Large intestine (tissue), 12 donors: ENCODE results near the gene CCND1. TPM values are rescaled to one million over a fixed set of nuclear protein-coding genes. Genes with fewer than 3 reads are reported as not detected.

Experiments used
- DNase-seq, 2 donors: peaks; one replicate each; pipeline versions ENCODE4 v3.0.0 to v3.0.0-alpha.2; 2013
- H3K27ac ChIP-seq: one replicate; pipeline ENCODE4 v1.5.1; 2013; ENCODE audit warnings: low read length
- H3K27me3 ChIP-seq: 2 replicates; pipeline ENCODE4 v1.6.1; 2013; ENCODE audit warnings: low read length; ENCODE audit not compliant: control insufficient read depth, insufficient read depth
- H3K36me3 ChIP-seq: 2 replicates; pipeline ENCODE4 v1.6.1; 2013; ENCODE audit warnings: low read length; ENCODE audit not compliant: control insufficient read depth, insufficient read depth
- H3K4me1 ChIP-seq: one replicate; pipeline ENCODE4 v1.6.1; 2013; ENCODE audit warnings: low read length; ENCODE audit not compliant: control insufficient read depth, insufficient read depth
- H3K4me3 ChIP-seq: one replicate; pipeline ENCODE4 v1.5.1; 2013; ENCODE audit warnings: low read length
- H3K9me3 ChIP-seq: one replicate; pipeline ENCODE4 v1.6.1; 2013; ENCODE audit warnings: mild to moderate bottlenecking, low read depth, low read length, moderate library complexity; ENCODE audit not compliant: control insufficient read depth
- WGBS: methylation state at CpG from one replicate; pipeline ENCODE4 v1.1.5; 2013; ENCODE audit warnings: low lambda C conversion rate; ENCODE audit not compliant: insufficient coverage; 5-methylcytosine and 5-hydroxymethylcytosine counted together
- long read RNA-seq, 11 donors: transcript quantifications; one replicate each; lab custom pipeline, GENCODE V29; 2026
- polyA plus RNA-seq: library from polyadenylated mRNA; unstranded; fragments of 120-200 nt; gene quantifications from one replicate; pipeline ENCODE4 v1.2.1, GENCODE V29; 2013

The CCND1 gene
- polyA plus RNA-seq, result 74.0 TPM
- long read RNA-seq, donor 1, full-length matches to known transcripts, result 12 of 12 reads
- long read RNA-seq, donor 1, partial matches to known transcripts, result 0 of 12 reads
- long read RNA-seq, donor 1, other reads (novel, unspliced or antisense), result 0 of 12 reads
- long read RNA-seq, donor 2, full-length matches to known transcripts, result 25 of 38 reads
- long read RNA-seq, donor 2, partial matches to known transcripts, result 13 of 38 reads
- long read RNA-seq, donor 2, other reads (novel, unspliced or antisense), result 0 of 38 reads
- long read RNA-seq, donor 3, result 0 reads
- long read RNA-seq, donor 4, full-length matches to known transcripts, result 1 of 1 reads
- long read RNA-seq, donor 4, partial matches to known transcripts, result 0 of 1 reads
- long read RNA-seq, donor 4, other reads (novel, unspliced or antisense), result 0 of 1 reads
- long read RNA-seq, donor 5, full-length matches to known transcripts, result 9 of 9 reads
- long read RNA-seq, donor 5, partial matches to known transcripts, result 0 of 9 reads
- long read RNA-seq, donor 5, other reads (novel, unspliced or antisense), result 0 of 9 reads
- long read RNA-seq, donor 6, full-length matches to known transcripts, result 14 of 26 reads
- long read RNA-seq, donor 6, partial matches to known transcripts, result 12 of 26 reads
- long read RNA-seq, donor 6, other reads (novel, unspliced or antisense), result 0 of 26 reads
- long read RNA-seq, donor 7, full-length matches to known transcripts, result 11 of 11 reads
- long read RNA-seq, donor 7, partial matches to known transcripts, result 0 of 11 reads
- long read RNA-seq, donor 7, other reads (novel, unspliced or antisense), result 0 of 11 reads
- long read RNA-seq, donor 8, full-length matches to known transcripts, result 28 of 36 reads
- long read RNA-seq, donor 8, partial matches to known transcripts, result 8 of 36 reads
- long read RNA-seq, donor 8, other reads (novel, unspliced or antisense), result 0 of 36 reads
- long read RNA-seq, donor 9, full-length matches to known transcripts, result 12 of 12 reads
- long read RNA-seq, donor 9, partial matches to known transcripts, result 0 of 12 reads
- long read RNA-seq, donor 9, other reads (novel, unspliced or antisense), result 0 of 12 reads
- long read RNA-seq, donor 10, full-length matches to known transcripts, result 20 of 20 reads
- long read RNA-seq, donor 10, partial matches to known transcripts, result 0 of 20 reads
- long read RNA-seq, donor 10, other reads (novel, unspliced or antisense), result 0 of 20 reads
- long read RNA-seq, donor 11, full-length matches to known transcripts, result 13 of 13 reads
- long read RNA-seq, donor 11, partial matches to known transcripts, result 0 of 13 reads
- long read RNA-seq, donor 11, other reads (novel, unspliced or antisense), result 0 of 13 reads

DNA sequence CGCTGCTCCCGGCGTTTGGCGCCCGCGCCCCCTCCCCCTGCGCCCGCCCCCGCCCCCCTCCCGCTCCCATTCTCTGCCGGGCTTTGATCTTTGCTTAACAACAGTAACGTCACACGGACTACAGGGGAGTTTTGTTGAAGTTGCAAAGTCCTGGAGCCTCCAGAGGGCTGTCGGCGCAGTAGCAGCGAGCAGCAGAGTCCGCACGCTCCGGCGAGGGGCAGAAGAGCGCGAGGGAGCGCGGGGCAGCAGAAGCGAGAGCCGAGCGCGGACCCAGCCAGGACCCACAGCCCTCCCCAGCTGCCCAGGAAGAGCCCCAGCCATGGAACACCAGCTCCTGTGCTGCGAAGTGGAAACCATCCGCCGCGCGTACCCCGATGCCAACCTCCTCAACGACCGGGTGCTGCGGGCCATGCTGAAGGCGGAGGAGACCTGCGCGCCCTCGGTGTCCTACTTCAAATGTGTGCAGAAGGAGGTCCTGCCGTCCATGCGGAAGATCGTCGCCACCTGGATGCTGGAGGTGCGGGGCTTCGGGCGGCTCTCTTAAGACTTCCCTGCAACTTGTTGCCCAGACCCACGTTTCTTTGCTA, at the start of gene CCND1:
TSS of gene CCND1 (plus strand) at position 162 of the 587 bp plus-strand sequence. CDS start at position 320, 158 bp downstream.
- peak within 1 kb of the TSS; percentile 96 for H3K4me3 ChIP-seq
- DNase-seq, result peak; percentile 85 to 90
- H3K27ac ChIP-seq, result peak within 1 kb of the TSS; percentile 94
- peaks cover 47% of the 10 kb centered on the region for H3K4me1 ChIP-seq
- peaks cover 12% of the 10 kb centered on the region for H3K9me3 ChIP-seq
- WGBS, result no CpG with 5 or more reads among the region's 49 CpGs
- H3K27me3 ChIP-seq, result peaks cover 46% of the 10 kb centered on the region
- peaks cover 20% of the 10 kb centered on the region for H3K36me3 ChIP-seq

DNA sequence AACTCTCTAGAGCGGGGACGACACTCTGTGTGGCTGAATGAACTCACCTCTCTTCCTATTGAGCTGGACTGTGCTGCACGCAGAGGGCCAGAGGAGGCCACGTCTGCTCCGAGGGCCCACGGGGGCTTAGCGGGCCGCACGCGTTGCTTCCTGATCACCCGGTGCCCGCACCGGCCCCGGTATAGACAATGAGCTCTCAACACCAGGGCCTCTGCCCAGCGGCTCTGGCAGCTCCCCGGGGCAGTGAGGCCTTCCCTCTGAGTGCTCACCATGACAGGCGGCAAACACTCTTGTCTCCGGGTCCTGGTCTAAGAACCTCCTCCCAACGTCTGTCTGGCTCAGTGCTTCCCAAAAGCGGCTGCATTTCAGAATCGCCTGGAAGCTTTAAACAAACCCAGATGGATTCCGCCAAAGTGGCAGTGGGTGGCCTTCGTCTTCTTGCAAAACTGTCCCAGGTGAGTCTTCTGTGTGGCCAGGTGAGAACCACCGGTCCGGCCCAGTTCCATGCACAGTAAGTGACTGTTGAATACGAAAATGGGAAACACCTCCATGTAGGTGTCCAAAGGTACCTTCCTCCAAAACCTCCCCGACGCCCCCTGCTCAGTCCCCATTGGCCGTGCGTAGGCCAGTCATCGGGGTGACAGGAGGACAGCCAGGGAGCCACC, 47.8 kb upstream of the CCND1 start:
- no peak overlapping the region for H3K27ac ChIP-seq
- WGBS, result 100% methylated on average over 2 of the region's 31 CpGs
- DNase-seq, result no peak
- no peaks in the 10 kb centered on the region for H3K27me3 ChIP-seq
- H3K4me1 ChIP-seq, result no peaks in the 10 kb centered on the region
- no peak overlapping the region for H3K4me3 ChIP-seq
- peaks cover 3% of the 10 kb centered on the region for H3K9me3 ChIP-seq
- no peaks in the 10 kb centered on the region for H3K36me3 ChIP-seq

DNA sequence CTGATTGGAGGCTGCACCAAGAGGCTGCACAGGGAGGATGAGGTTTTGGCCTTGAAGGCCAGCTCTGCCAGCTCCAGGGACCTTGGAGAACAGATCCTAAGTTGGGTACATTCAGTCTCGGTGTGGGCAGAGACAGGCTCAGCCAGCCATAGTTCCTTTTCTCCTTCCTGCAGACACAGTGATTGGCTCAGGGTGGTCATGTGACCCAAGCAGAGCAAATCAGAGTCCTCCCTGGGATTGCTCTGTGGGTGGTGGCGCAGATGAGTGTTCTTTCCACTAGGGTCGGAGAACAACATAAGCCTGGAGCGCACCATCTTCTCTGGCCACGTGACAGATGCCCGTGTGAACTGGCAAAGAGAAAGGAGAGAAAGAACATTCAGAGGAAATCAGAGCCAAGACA, 47.1 kb upstream of the CCND1 start:
- Histone ChIP-seq H3K36me3 (no peaks in the 10 kb centered on the region), H3K4me3 (no peak overlapping the region), H3K9me3 (peaks cover 3% of the 10 kb centered on the region), H3K27me3 (no peaks in the 10 kb centered on the region), H3K4me1 (no peaks in the 10 kb centered on the region), H3K27ac (no peak overlapping the region)
- no peak for DNase-seq
- 100% methylated on average over 3 of the region's 6 CpGs for WGBS

DNA sequence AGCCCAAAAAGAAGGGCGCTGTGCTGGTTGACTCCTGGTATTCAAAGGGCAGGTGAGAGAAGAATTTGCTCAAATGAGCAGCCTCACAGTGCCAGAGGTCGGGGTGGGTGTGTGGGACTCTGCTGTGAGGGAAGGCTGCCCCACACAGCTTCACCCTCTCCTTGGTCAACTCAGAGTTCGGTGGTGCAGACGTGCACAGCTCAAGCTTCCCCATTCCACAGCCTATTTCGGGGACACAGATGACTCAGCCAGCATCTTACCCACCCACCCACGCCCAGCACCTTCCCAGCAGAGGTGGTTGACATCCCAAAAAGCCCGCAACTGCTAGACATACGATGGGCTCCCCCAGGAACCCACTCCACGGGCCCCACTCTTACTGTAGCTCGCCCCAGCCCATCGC, 46.5 kb upstream of the CCND1 start:
- no CpG with 5 or more reads among the region's 11 CpGs for WGBS
- no peaks in the 10 kb centered on the region for H3K4me1 ChIP-seq
- H3K4me3 ChIP-seq, result no peak overlapping the region
- H3K27ac ChIP-seq, result no peak overlapping the region
- DNase-seq, result no peak
- H3K9me3 ChIP-seq, result peaks cover 3% of the 10 kb centered on the region
- no peaks in the 10 kb centered on the region for H3K27me3 ChIP-seq
- H3K36me3 ChIP-seq, result no peaks in the 10 kb centered on the region

DNA sequence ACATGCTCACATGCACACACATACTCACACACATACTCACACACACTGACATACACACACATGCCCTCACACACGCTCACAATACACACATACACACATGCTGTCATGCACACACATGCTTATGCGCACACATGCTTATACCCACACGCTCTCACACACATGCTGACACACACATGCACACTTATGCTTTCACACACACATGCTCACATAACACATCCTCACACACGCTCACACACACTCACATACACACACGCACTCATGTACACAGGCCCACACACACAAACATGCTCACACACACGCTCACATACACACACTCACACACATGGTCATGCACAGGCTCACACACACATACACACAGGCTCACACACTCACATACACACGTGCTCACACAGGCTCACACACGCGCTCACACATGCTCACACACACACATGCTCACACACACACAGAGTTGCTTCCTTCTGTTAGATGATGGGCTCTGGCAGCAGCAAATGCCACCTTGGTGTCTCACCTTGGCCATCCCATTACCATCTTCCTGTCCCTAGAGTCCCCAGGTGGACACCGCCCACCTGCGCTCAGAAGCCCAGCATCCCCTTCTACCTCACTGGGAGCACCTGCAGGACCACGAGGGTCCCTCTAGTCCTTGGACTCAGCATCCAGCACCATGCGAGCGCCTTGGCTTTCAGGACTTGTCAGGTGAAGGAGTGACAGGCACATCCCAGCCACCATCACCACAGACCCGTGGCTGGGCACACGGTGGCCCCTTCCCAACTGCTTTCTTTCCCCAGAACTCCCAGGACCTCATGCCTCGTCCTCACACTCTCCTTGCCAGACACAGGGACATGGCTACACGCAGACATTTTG, 44.9 kb upstream of the CCND1 start:
- WGBS, result no CpG with 5 or more reads among the region's 18 CpGs

DNA sequence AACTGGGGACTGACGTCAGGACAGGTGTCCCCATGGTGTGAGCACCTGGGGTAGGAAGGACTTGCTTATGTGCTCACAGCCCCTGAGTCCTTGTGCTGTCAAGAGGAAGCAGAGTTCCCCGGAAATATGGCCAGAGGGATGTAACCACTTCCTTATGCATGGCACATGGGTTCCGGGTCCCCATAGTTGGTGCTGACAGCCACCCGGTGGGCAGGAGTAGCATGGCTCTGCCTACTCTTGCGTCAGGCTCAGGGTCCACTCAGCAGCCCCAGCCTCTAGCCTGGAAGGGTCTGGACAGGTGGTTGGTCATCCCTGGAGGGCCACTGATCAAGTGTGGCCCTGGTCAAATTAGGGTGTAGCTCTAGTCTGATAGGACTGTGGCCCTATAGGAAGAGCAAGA, 42.8 kb upstream of the CCND1 start:
- Histone ChIP-seq H3K27me3 (no peaks in the 10 kb centered on the region), H3K27ac (no peak overlapping the region), H3K4me3 (no peak overlapping the region), H3K4me1 (peaks cover 9% of the 10 kb centered on the region), H3K9me3 (no peaks in the 10 kb centered on the region), H3K36me3 (no peaks in the 10 kb centered on the region)
- peak in 1 of 2 donors; percentile 18 for DNase-seq
- WGBS, result no CpG with 5 or more reads among the region's 5 CpGs

More for the DNA sequence above, 44.9 kb upstream of the CCND1 start:
- H3K27ac ChIP-seq, result no peak overlapping the region
- H3K9me3 ChIP-seq, result peaks cover 3% of the 10 kb centered on the region
- H3K4me1 ChIP-seq, result peaks cover under 1% of the 10 kb centered on the region
- H3K36me3 ChIP-seq, result no peaks in the 10 kb centered on the region
- no peak for DNase-seq
- no peak overlapping the region for H3K4me3 ChIP-seq
- H3K27me3 ChIP-seq, result no peaks in the 10 kb centered on the region

DNA sequence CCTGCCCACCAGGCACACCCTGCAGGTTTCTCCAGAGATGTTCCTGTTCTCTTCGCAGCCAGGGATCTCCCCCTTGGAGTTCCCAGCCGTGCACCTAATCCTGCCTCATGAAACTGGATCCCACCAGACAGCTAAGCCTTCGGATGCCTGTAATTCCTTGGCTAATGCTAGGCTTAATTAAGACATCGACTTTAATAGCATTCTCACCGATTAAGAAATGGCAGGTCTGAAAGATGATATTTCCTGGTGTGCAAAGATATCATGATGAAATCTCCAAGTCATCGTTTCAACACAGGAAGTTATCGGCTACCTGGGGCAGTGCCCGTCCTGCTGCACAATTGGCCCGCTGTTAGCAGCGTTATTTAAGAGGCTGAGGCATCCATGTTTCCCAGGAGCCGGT, 41.5 kb upstream of the CCND1 start:
- DNase-seq, result no peak
- no peaks in the 10 kb centered on the region for H3K9me3 ChIP-seq
- WGBS, result no CpG with 5 or more reads among the region's 11 CpGs
- peaks cover 9% of the 10 kb centered on the region for H3K4me1 ChIP-seq
- H3K4me3 ChIP-seq, result no peak overlapping the region
- H3K36me3 ChIP-seq, result no peaks in the 10 kb centered on the region
- H3K27me3 ChIP-seq, result no peaks in the 10 kb centered on the region
- no peak overlapping the region for H3K27ac ChIP-seq

DNA sequence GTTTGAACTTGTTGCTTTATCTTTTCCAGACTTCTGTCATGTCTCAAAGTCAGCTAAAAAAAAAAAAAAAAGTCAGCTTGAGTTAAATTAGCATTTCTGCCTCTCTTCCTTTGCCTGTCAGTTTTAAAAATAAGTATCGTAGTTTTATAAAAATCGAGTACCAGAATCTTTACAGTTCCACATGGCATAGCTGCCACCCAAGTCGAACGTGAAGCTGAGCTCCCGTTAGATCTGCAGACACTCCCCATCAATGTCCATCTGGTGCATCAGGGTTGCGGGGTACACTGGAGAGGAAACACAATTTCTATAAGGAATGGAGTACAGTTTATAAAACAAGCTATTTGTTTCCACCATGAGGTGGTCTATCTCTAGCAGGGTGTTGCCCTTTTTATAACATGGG, 41.0 kb upstream of the CCND1 start:
- no peaks in the 10 kb centered on the region for H3K9me3 ChIP-seq
- WGBS, result no CpG with 5 or more reads among the region's 6 CpGs
- no peak overlapping the region for H3K4me3 ChIP-seq
- no peaks in the 10 kb centered on the region for H3K36me3 ChIP-seq
- H3K4me1 ChIP-seq, result peaks cover 9% of the 10 kb centered on the region
- no peak overlapping the region for H3K27ac ChIP-seq
- H3K27me3 ChIP-seq, result no peaks in the 10 kb centered on the region
- no peak for DNase-seq
